ENCODE measurements around the gene HDDC3. TPM values are rescaled to one million over a fixed set of nuclear protein-coding genes. Genes with fewer than 3 reads are reported as not detected.

The HDDC3 gene
- total and polyA plus RNA-seq, 2 donors (not counting 3 experiments of a cell fraction or from before 2014, with no cell fraction given): 16.0 to 20.2 TPM

DNA sequence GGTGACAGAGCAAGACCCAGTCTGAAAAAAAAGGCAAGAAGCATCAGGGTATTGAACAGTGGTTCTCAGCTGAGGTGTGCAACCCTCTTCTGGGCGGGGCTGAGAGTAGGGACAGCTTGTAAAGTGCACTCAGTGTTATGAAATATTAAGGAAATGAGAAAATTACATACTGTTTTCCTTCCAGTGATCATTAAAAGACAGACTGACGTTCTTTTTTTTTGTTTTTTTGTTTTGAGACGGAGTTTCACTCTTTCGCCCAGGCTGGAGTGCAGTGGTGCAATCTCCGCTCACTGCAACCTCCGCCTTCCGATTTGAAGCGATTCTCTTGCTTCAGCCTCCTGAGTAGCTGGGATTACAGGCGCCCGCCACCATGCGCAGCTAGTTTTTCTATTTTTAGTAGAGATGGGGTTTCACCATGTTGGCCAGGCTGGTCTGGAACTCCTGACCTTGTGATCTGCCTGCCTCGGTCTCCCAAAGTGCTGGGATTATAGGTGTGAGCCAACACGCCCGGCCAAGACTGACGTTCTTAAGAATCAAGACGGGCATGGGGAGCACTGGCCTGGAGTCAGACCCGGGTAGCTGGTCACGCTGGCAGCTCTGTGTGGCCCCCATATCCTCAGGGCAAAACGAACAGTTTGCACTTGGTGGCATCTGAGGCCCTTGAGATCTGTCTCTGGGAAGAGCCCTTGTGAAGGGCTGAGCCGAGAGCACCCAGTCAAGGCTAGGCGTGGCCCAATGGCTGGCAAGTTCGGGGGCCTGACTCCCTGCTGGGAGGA is 17.9 kb downstream of the HDDC3 start:
- no peak overlapping the region for H2AFZ ChIP-seq (ENCODE audit: low read depth, low read length)
- POLR2A ChIA-PET: no interaction called here
- no peak for DNase-seq (ENCODE audit: low read depth, low spot score)
- FAIRE-seq: no peak
- no peaks in the 10 kb centered on the region for H3K4me1 ChIP-seq (ENCODE audit: control insufficient read depth, extremely low read depth, insufficient read depth, low read length)
- H3K9me1 ChIP-seq (replicated peaks; ENCODE audit: control insufficient read depth, extremely low read depth, insufficient read depth, low read length): no peaks in the 10 kb centered on the region
- no peaks in the 10 kb centered on the region for H3K27me3 ChIP-seq (ENCODE audit: control insufficient read depth in 2 of 2, insufficient read depth in 2 of 2, low read length in 2 of 2)
- no peak overlapping the region for H3K4me2 ChIP-seq (ENCODE audit: insufficient read depth, low read length)
- intact Hi-C loops (cut with micrococcal nuclease) (no loop called here), dilution Hi-C loops (cut with MboI; ENCODE audit: extremely low pct_ligation_motif_present, low sequenced_read_pairs) (no loop called here)
- no peaks in the 10 kb centered on the region for H4K20me1 ChIP-seq (replicated peaks; ENCODE audit: control insufficient read depth, extremely low read depth, insufficient read depth, low read length)
- H3K9me3 ChIP-seq (replicated peaks; ENCODE audit: control insufficient read depth, insufficient read depth, low read length): no peaks in the 10 kb centered on the region
- H3K36me3 ChIP-seq (ENCODE audit: control insufficient read depth in 2 of 2, extremely low read depth in 1 of 2, insufficient read depth in 2 of 2, low read length in 2 of 2): peaks cover 7 to 69% of the 10 kb centered on the region in 2 experiments
- H3K4me3 ChIP-seq (replicated peaks in 1 of 3; ENCODE audit: insufficient read depth in 1 of 3, low read depth in 1 of 3, low read length in 3 of 3): no peak overlapping the region
- H3K79me2 ChIP-seq (ENCODE audit: control insufficient read depth, insufficient read depth, low read length): no peaks in the 10 kb centered on the region
- H3K9ac ChIP-seq (replicated peaks; ENCODE audit: extremely low read depth, insufficient read depth, low read length): no peak overlapping the region
- BruUV-seq (replicated peaks): no TSS peak
- no peak overlapping the region for H3K27ac ChIP-seq (ENCODE audit: insufficient read depth, low read depth, low read length)
- TF ChIP-seq POLR2A (IDR thresholded peaks at IDR 0.05; ENCODE audit: low read depth, low read length): no peak
- TF ChIP-seq, protein P1, sequence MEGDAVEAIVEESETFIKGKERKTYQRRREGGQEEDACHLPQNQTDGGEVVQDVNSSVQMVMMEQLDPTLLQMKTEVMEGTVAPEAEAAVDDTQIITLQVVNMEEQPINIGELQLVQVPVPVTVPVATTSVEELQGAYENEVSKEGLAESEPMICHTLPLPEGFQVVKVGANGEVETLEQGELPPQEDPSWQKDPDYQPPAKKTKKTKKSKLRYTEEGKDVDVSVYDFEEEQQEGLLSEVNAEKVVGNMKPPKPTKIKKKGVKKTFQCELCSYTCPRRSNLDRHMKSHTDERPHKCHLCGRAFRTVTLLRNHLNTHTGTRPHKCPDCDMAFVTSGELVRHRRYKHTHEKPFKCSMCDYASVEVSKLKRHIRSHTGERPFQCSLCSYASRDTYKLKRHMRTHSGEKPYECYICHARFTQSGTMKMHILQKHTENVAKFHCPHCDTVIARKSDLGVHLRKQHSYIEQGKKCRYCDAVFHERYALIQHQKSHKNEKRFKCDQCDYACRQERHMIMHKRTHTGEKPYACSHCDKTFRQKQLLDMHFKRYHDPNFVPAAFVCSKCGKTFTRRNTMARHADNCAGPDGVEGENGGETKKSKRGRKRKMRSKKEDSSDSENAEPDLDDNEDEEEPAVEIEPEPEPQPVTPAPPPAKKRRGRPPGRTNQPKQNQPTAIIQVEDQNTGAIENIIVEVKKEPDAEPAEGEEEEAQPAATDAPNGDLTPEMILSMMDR (IDR thresholded peaks at IDR 0.05; ENCODE audit: extremely low read depth in 1 of 2, insufficient read depth in 1 of 2, low read depth in 1 of 2, low read length in 2 of 2): no peak
- TF ChIP-seq JUN (IDR thresholded peaks at IDR 0.05; ENCODE audit: borderline replicate concordance, insufficient read depth, insufficient read length, low read depth): no peak
- no peak for TF ChIP-seq EZH2 (IDR thresholded peaks at IDR 0.05; ENCODE audit: borderline replicate concordance, low read depth, low read length, severe bottlenecking)
- no peak for TF ChIP-seq POLR2AphosphoS5 (IDR thresholded peaks at IDR 0.05; ENCODE audit: insufficient read depth, low read depth, low read length)
- no peak for TF ChIP-seq GATA2 (IDR thresholded peaks at IDR 0.05; ENCODE audit: insufficient read depth, insufficient read length, low read depth, low read length)
- no peak for TF ChIP-seq MYC (IDR thresholded peaks at IDR 0.05; ENCODE audit: low read depth, low read length)
- TF ChIP-seq MAX (IDR thresholded peaks at IDR 0.05; ENCODE audit: insufficient read depth, insufficient read length): no peak
- no peak for TF ChIP-seq FOS (IDR thresholded peaks at IDR 0.05; ENCODE audit: borderline replicate concordance, insufficient read depth, low read length)
- CTCF ChIA-PET: interaction anchor here (1.7 kb wide), 1 partner anchor 18 kb away, joined by 6 read pairs; the partner anchor contains the start of gene HDDC3
